CD4-positive, alpha-beta T cell treated with Interleukin-12 subunit alpha and Interleukin-12 subunit beta, for 1 hour (primary cell): ENCODE data around the gene CFAP410.
A peak's percentile ranks its signal among the peaks of the same experiment; 100 is the strongest.
"Not testable (repeated sequence)": the region's sequence is repeated elsewhere in the genome, so short reads cannot be mapped to it uniquely, and the experiment has no call there.

Experiments
- DNase-seq: peaks from one replicate; pipeline ENCODE4 v3.0.0-alpha.2; 2020

Gene CFAP410

DNA sequence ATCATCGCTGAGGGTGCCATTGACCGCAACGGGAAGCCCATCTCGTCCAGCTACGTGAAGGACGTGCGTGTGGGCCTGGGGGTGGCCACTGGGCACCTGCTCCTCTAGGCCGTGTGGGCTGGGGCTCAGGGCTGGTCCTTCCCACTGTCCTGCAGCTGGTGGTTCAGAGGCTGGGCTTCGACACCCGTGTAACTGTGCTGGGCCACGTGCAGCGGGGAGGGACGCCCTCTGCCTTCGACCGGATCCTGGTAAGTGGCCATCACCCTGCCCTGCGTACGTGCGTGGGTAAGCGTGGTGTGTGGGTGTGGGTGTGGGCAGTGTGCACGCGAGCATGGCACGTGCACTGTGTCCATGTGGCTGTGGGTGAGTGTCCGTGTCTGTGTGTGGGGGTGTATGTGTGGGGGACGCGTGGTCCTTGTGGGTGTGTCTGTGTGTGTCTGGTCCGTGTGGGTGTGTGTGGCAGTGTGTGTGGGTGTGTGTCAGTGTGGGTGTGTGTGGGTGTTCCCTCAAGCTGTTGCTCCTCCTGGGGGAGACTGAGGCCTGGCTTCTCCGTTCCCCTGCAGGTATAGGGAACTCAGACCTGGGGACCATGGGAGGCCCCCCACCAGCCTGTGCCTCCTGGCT lies 22.8 kb downstream of the CFAP410 start:
- no peak for DNase-seq

- no peak for DNase-seq
Observed at GRCh38 chr21:44315691-44316203, 23.4 kb downstream of the CFAP410 start.

GRCh38 chr21:44314561-44314960 lies 24.6 kb downstream of the CFAP410 start:
- DNase-seq = no peak

- DNase-seq = no peak
Observed at GRCh38 chr21:44314128-44314527, 25.1 kb downstream of the CFAP410 start.

DNA sequence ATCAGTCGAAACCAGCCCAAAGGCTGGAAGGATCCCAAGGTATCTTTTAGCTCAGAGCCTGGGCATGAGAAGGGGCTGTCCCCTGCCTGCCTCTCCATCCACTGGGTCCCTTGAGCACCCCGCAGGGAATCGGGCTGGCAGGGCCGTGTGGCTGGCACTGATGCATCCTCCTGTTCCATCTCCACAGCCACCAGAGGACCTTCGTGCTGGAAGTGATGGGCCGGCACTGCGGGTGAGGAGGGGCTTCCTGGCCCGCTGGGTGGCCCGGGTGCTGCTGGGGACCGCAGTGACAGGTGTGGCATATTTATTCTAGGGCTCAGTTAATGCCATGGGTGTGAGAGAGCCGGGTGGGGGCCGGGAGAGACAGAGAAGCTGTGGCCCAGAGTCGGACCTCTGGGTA lies 25.7 kb downstream of the CFAP410 start:
- DNase-seq = no peak

DNA sequence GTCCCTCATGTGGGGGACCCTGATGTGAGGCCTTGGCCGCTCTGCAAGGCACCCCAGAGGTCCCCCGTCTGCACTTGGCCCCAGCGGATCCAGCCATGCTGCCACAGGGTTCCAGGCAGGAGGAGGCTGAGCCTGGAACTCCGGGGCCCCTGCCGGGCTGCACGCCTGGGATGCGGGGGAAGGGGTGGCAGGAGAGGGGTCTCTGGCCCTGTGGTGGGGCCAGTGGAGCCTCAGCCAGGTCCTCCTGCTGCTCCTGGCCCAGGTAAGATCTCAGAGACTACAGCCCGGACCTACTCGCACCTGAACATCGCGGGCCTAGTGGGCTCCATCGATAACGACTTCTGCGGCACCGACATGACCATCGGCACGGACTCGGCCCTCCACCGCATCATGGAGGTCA lies 26.5 kb downstream of the CFAP410 start:
- DNase-seq = no peak

GRCh38 chr21:44312089-44312488 lies 27.1 kb downstream of the CFAP410 start:
- no peak for DNase-seq

GRCh38 chr21:44310628-44311507 lies 28.3 kb downstream of the CFAP410 start:
- no peak for DNase-seq

DNA sequence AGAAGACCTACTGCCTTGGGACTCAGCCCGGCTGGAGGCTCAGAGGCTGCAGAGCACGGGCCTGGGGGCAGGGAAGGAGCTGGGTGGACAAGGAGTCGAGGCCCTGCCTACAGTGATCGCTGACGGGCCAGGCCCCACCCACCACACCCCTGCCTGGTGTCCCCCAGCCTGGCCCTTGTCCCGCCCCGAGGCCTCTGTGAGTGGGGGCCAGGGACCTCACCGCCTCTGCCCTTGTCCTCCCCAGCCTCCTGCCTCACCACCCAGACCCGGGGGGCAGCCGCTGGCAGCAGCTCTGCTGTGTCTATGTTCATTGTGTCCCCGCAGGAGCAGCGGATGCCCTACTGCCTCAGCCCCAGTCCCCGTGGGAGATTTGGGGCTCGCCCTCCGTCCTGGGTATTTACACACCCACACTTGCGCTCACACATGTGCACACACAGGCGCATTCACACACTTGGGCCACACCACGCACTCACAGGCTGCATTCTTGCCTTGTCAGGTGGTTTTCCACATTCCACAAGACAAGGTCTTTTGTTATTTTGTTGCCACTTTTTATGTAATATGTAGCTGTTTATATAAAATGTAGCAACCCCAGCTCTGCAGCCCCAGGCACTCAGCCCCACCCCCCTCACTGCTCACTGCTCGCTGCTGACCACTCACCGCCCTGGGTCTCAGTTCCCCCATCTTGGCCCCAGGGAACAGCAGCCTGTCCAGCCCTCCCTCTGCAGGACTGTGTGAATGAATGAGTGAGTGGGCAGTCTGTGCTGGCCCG lies 32.1 kb downstream of the CFAP410 start:
- DNase-seq = no peak

DNA sequence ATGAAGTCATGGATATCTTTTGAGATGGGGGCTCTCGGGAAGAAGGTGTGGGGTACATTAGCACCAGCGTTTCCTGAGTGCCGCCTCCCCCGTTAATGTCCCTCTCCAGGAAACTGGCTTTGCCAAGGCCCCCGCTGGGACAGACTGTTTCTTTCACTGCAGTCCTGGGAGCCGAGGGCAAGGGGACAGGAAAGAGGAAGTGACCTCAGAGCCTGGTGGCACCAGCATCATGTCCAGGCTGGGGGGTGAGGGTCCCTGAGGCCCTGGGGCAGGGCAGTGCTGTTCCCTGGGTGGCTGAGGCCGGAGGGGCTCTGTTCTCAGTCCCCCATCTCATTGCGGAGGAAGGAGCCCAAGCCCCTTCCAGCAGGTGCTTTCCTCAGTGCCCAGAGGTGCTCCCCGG lies 33.5 kb downstream of the CFAP410 start:
- no peak for DNase-seq

DNA sequence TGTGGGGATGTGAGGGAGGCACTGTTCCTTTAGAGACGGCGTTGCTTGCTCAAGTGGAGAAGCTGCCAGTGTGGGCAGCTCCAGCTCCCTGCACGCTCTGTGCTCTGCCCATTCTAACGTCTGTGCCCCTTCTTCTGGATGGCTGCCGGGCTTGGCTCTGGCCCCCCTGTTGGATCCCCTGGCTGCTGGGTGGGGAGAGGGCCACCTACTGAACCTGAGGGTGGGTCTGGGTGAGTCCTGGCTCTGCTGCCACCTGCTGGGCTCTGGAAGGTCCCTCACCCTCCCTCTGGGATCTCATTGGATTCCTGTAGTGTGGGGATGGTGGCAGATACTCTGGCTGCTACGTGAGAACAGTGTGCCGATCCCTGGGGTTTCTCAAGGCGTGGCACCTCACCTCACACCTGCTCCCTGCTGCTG lies 34.3 kb downstream of the CFAP410 start:
- peak; percentile 43 for DNase-seq

- no peak for DNase-seq
Observed at GRCh38 chr21:44304011-44304616, 35.1 kb downstream of the CFAP410 start.

- DNase-seq = no peak
Observed at GRCh38 chr21:44303490-44303981, 35.7 kb downstream of the CFAP410 start.

GRCh38 chr21:44302573-44303401 lies 36.4 kb downstream of the CFAP410 start:
- not testable (repeated sequence) for DNase-seq

GRCh38 chr21:44301961-44302406 lies 37.2 kb downstream of the CFAP410 start:
- no peak for DNase-seq

GRCh38 chr21:44301141-44301540 lies 38.0 kb downstream of the CFAP410 start:
- no peak for DNase-seq

DNA sequence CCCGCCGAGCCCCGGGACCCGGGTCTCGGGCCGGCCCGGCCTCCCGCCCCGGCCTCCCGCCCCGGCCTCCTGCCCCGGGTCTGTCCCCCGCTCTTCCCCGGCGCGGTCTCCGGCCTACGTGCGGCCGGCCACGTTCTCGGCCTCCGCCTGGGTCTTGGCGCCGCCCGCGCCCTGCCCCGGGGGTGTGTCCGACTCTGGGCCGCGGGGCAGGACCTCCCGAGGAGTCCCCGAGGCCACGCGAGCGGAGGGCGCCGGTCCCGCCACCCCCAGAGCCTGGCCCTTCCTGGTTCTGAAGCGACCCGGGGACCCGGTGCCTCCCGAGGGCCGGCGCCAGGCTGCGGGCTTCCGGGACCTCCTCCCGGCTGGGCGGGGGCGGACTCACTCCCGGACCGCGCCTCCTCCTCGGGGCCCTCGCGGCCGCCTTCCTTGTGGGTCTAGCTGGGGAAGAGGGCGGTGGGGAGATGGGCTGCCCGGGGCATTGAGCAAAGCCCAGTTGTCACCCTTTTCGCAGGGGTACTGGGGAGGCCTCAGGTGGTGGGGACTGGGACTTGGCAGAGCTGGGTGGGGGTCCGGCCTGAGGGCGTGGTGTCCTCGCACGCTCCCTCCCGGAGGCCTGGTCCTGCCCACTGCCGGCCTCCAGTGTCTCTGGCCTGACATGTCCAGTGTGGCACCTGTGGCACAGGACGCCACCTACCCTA lies 38.8 kb downstream of the CFAP410 start:
- peak; percentile 64 for DNase-seq

DNA sequence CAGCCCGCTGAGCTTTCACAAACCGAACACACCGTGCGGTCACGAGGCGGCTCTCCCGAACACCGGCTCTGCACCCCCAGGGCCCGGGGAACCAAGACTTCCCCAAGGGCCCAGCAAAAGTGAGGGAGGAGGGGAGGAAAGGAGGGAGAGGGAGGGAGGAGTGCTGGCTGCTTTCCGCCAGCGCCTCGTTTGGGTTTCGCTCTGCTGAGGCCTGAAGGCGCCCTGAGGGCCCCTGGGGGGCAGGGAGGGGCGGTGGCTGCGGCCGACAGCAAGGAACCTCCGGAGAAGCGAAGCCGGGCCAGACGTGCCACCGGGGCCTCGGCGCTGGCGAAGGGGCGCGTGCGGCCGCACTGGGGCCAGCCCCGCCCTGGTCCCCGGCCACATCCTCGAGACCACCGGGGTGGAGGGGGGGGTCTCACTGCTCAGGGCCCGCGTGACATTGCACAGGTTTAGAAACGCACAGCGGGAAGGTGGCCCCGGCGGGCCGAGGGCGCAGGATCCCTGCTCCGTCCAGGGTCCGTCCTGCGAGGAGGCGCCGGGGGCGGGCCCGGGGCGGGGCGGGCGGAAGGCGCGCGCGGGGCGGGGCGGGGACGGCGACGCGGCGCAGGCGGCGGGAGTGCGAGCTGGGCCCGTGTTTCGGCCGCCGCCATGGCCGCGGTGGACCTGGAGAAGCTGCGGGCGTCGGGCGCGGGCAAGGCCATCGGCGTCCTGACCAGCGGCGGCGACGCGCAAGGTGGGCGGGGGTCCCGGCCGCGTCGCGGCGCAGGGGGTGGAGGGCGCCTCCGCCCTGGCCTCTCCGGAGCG lies 39.5 kb downstream of the CFAP410 start, which contains the start of gene PFKL:
PFKL (plus strand) TSS at position 596 of the 804 bp plus-strand sequence; CDS start at position 649, 53 bp downstream.
- peak; percentile 54 for DNase-seq

- DNase-seq = peak; percentile 34
Observed at GRCh38 chr21:44299085-44299457, 40.1 kb downstream of the CFAP410 start.

DNA sequence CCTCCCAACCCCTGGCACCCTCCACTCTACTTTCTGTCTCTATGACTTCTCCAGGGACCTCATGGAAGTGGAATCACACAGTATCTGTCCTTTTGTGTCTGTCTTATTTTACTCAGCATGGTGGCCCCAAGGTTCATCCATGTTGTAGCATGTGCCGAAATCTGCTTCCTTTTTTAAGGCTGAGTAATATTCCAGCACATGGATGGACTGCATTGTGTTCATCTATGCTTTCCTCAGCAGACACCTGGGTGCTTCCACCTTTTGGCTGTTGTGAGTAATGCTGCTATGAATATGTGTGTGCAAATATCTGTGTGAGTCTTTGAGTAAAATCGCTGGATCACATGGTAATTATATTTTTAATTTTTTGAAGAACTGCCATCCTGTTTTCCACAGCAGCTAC lies 40.9 kb downstream of the CFAP410 start:
- DNase-seq = no peak
